K562 (cell line): Measurements from ENCODE around the gene SELENOO. TPM values are rescaled to one million over a fixed set of nuclear protein-coding genes. Genes with fewer than 3 reads are reported as not detected.

Experiments
- ATAC-seq: fragments of 200-7000 bp; cut with Tn5 transposase; 3 replicates; pipeline ENCODE4 v1.9.1; 2020; ENCODE audit warnings: moderate library complexity
- BruUV-seq: library from RNA; stranded (reverse); fragments of 400-500 nt; replicated peaks from 2 replicates; lab custom pipeline; 2021; lab: Mats Ljungman, UMichigan
- CTCF ChIA-PET: fragments of 300-600 bp; formaldehyde crosslinking; extraction: SDS; loops from one replicate; lab custom pipeline; 2021; ENCODE audit warnings: low intra/inter-chr PET ratio; lab: Yijun Ruan, JAX
- POLR2A ChIA-PET: fragments of 300-600, 350-650 bp; sonication (Branson Sonifier 250); formaldehyde crosslinking; extraction: SDS; loops from one replicate; lab custom pipeline; 2021; ENCODE audit warnings: antibody characterized with exemption, inconsistent platforms; lab: Yijun Ruan, JAX
- DNase-seq, 4 experiments: peaks; one replicate each; pipeline versions ENCODE4 v3.0.0 to v3.0.0-alpha.2; 2011 to 2018; ENCODE audit warnings: low spot score in 3 of 4, mixed read lengths in 3 of 4; ENCODE audit errors: extremely low read depth in 1 of 4
- FAIRE-seq: peaks from 2 replicates; lab custom pipeline; 2011; peaks lifted over from hg19 to GRCh38; lab: Jason Lieb, UNC
- H2AFZ ChIP-seq: 2 replicates; pipeline ENCODE4 v1.6.0; 2011; ENCODE audit warnings: low read depth, low read length, control low read depth, inconsistent platforms
- H3K27ac ChIP-seq: fragments of 200-600 bp; 3 replicates; pipeline ENCODE4 v1.8.0; 2011; ENCODE audit warnings: low read depth, mild to moderate bottlenecking, control low read depth, inconsistent platforms, low read length, moderate library complexity, mixed read lengths; ENCODE audit errors: extremely low read depth
- H3K27me3 ChIP-seq, 2 experiments: fragments of 300-600 bp in 1 of 2; 2 replicates in 1 of 2; 3 replicates in 1 of 2; pipeline versions ENCODE4 v1.6.0 to v1.8.0; 2011; ENCODE audit warnings: inconsistent platforms in 2 of 2, low read length in 2 of 2, mild to moderate bottlenecking in 1 of 2, mixed read lengths in 1 of 2, moderate library complexity in 1 of 2; ENCODE audit not compliant: control insufficient read depth in 2 of 2, insufficient read depth in 2 of 2
- H3K36me3 ChIP-seq: fragments of 300-600 bp; 3 replicates; pipeline ENCODE4 v1.8.0; 2011; ENCODE audit warnings: mild to moderate bottlenecking, low read length, inconsistent platforms; ENCODE audit not compliant: control insufficient read depth, insufficient read depth
- H3K4me1 ChIP-seq, 2 experiments: fragments of 200-600 bp in 1 of 2; replicated peaks in 1 of 2; 2 replicates in 1 of 2; 3 replicates in 1 of 2; pipeline versions ENCODE4 v1.5.1 to v1.8.0; 2011; ENCODE audit warnings: inconsistent platforms in 2 of 2, low read length in 2 of 2, mild to moderate bottlenecking in 1 of 2, mixed read lengths in 1 of 2, moderate library complexity in 1 of 2; ENCODE audit not compliant: control insufficient read depth in 2 of 2, insufficient read depth in 2 of 2
- H3K4me2 ChIP-seq: 2 replicates; pipeline ENCODE4 v1.6.1; 2011; ENCODE audit warnings: low read length, control low read depth, inconsistent platforms, mixed read lengths; ENCODE audit not compliant: insufficient read depth
- H3K4me3 ChIP-seq: fragments of 200-600 bp; sonication (generic), shearing (Covaris generic); 2 replicates; pipeline ENCODE4 v1.5.1; 2016; ENCODE audit warnings: control low read depth, inconsistent platforms
- H3K79me2 ChIP-seq: fragments of 200-600 bp; 3 replicates; pipeline ENCODE4 v1.8.0; 2011; ENCODE audit warnings: low read length, inconsistent platforms; ENCODE audit not compliant: control insufficient read depth, insufficient read depth
- H3K9ac ChIP-seq, 2 experiments: 2 replicates each; pipeline versions ENCODE4 v1.6.0 to v1.6.1; 2011; ENCODE audit warnings: low read depth in 2 of 2, low read length in 2 of 2, control low read depth in 1 of 2, inconsistent platforms in 1 of 2, mild to moderate bottlenecking in 1 of 2, mixed read lengths in 1 of 2; ENCODE audit not compliant: insufficient read depth in 1 of 2
- H3K9me1 ChIP-seq: one replicate; pipeline ENCODE4 v1.6.0; 2011; ENCODE audit warnings: inconsistent platforms, mild to moderate bottlenecking, low read length, moderate library complexity; ENCODE audit not compliant: control insufficient read depth, insufficient read depth
- H3K9me3 ChIP-seq: replicated peaks from 2 replicates; pipeline ENCODE4 v1.5.1; 2011; ENCODE audit warnings: low read depth, low read length, inconsistent platforms; ENCODE audit not compliant: control insufficient read depth, insufficient read depth
- H4K20me1 ChIP-seq: replicated peaks from 2 replicates; pipeline ENCODE4 v1.6.1; 2011; ENCODE audit warnings: low read length, inconsistent platforms, mixed read lengths; ENCODE audit not compliant: control insufficient read depth, insufficient read depth
- ARNT ChIP-seq, 2 experiments: fragments of 450-650 bp; IDR thresholded peaks; 2 replicates each; pipeline ENCODE4 v1.6.1; 2016; ENCODE audit warnings: mild to moderate bottlenecking in 1 of 2
- CCAR2 ChIP-seq: fragments of 200-400 bp; formaldehyde crosslinking; IDR thresholded peaks from 2 replicates; pipeline ENCODE4 v1.6.1; 2017; ENCODE audit warnings: mild to moderate bottlenecking, low read depth, low read length
- CCNT2 ChIP-seq: IDR thresholded peaks from 2 replicates; pipeline ENCODE4 v1.6.1; 2011; ENCODE audit warnings: borderline replicate concordance, low read depth, mild to moderate bottlenecking, moderate library complexity, mixed read lengths, low read length; ENCODE audit not compliant: insufficient read length; ENCODE audit errors: extremely low read depth
- HMGXB4 ChIP-seq: sonication (generic); formaldehyde crosslinking; IDR thresholded peaks from 2 replicates; pipeline ENCODE4 v1.8.1; 2023; ENCODE audit warnings: mild to moderate bottlenecking, missing genetic modification reagents
- ILK ChIP-seq: fragments of 450-650 bp; IDR thresholded peaks from 2 replicates; pipeline ENCODE4 v1.6.1; 2016; ENCODE audit warnings: missing genetic modification characterization, low read depth, mild to moderate bottlenecking, missing compliant biosample characterization, moderate library complexity, borderline replicate concordance
- L3MBTL2 ChIP-seq: fragments of 450-650 bp; IDR thresholded peaks from 2 replicates; pipeline ENCODE4 v1.6.1; 2016; ENCODE audit warnings: mild to moderate bottlenecking, moderate library complexity
- NFIX ChIP-seq: fragments of 250-450 bp; sonication (Bioruptor Pico); IDR thresholded peaks from 2 replicates; pipeline ENCODE4 v1.4.0; 2020; ENCODE audit warnings: low read depth, mild to moderate bottlenecking, moderate library complexity
- POLR2B ChIP-seq: fragments of 450-650 bp; IDR thresholded peaks from 2 replicates; pipeline ENCODE4 v1.6.1; 2018; ENCODE audit warnings: low read depth; ENCODE audit not compliant: partially characterized antibody
- POLR2G ChIP-seq: fragments of 200-400 bp; formaldehyde crosslinking; IDR thresholded peaks from 2 replicates; pipeline ENCODE4 v1.6.1; 2017; ENCODE audit warnings: low read depth, mild to moderate bottlenecking, antibody characterized with exemption, low read length, moderate library complexity
- RBBP5 ChIP-seq: fragments of 200-600 bp; sonication (generic); IDR thresholded peaks from 2 replicates; pipeline ENCODE4 v1.6.1; 2012; ENCODE audit warnings: borderline replicate concordance, mild to moderate bottlenecking, low read length, control low read depth, inconsistent platforms; ENCODE audit not compliant: insufficient read depth, poor library complexity, severe bottlenecking
- SIN3A ChIP-seq, 2 experiments: fragments of 150-350 bp in 1 of 2; IDR thresholded peaks; 2 replicates each; pipeline ENCODE4 v1.6.1; 2011 to 2016; ENCODE audit warnings: borderline replicate concordance in 2 of 2, low read depth in 2 of 2, low read length in 2 of 2, mild to moderate bottlenecking in 2 of 2, moderate library complexity in 2 of 2; ENCODE audit not compliant: control insufficient read depth in 1 of 2
- SIN3B ChIP-seq: fragments of 450-650 bp; IDR thresholded peaks from 2 replicates; pipeline ENCODE4 v1.6.1; 2017; ENCODE audit warnings: low read depth, mild to moderate bottlenecking, moderate library complexity
- TAF9B ChIP-seq: fragments of 450-650 bp; IDR thresholded peaks from 2 replicates; pipeline ENCODE4 v1.6.1; 2018; ENCODE audit warnings: mild to moderate bottlenecking; ENCODE audit not compliant: partially characterized antibody
- THRA ChIP-seq: fragments of 450-650 bp; IDR thresholded peaks from 2 replicates; pipeline ENCODE4 v1.6.1; 2017; ENCODE audit warnings: mild to moderate bottlenecking, moderate library complexity
- ZBTB7A ChIP-seq: IDR thresholded peaks from 2 replicates; pipeline ENCODE4 v1.6.1; 2011; ENCODE audit warnings: low read depth, mild to moderate bottlenecking, low read length, moderate library complexity, borderline replicate concordance; ENCODE audit not compliant: control insufficient read depth
- ZNF511 ChIP-seq: sonication (generic); formaldehyde crosslinking; IDR thresholded peaks from 2 replicates; pipeline ENCODE4 v1.8.0; 2022; ENCODE audit warnings: mild to moderate bottlenecking, missing genetic modification reagents
- WGBS: fragments of 100-300 bp; shearing (Covaris generic); methylation state at CpG from one replicate; pipeline ENCODE4 v1.1.6; 2016; ENCODE audit warnings: low coverage, mixed read lengths; ENCODE audit not compliant: insufficient coverage; ENCODE audit errors: missing lambda C conversion rate; 5-methylcytosine and 5-hydroxymethylcytosine counted together
- in situ Hi-C: fragments of 300-500 bp; cut with MboI; formaldehyde crosslinking; loops from 4 replicates; pipeline ENCODE4 v1.15.0; 2018; ENCODE audit warnings: inconsistent platforms, mixed read lengths
- intact Hi-C: fragments of 100-400 bp; cut with micrococcal nuclease; formaldehyde crosslinking; loops from 2 replicates; pipeline ENCODE4 v1.14.2; 2022
- polyA plus RNA-seq, 8 experiments: library from polyadenylated mRNA; depleted of rRNA in 4 of 8; stranded (reverse) in 5 of 8; unstranded in 3 of 8; fragments of >200 nt; fragmentation: Nextera tagmentation in 2 of 8; fragmentation: Illumina TruSeq in 1 of 8; extraction: Ambion mirVana in 2 of 8; extraction: Trizol in 1 of 8; gene quantifications; 2 replicates each; pipeline versions ENCODE4 v1.2.1 to v1.2.3, GENCODE V29; 2011 to 2014; ENCODE audit warnings: inconsistent platforms in 1 of 8, missing spikeins in 1 of 8
- total RNA-seq, 7 experiments: library from RNA; depleted of rRNA in 6 of 7; stranded (reverse); fragments of >200 nt in 6 of 7; fragmentation: Illumina TruSeq in 2 of 7; extraction: Trizol in 2 of 7; gene quantifications; 2 replicates each; pipeline versions ENCODE4 v1.2.1 to v1.2.3, GENCODE V29; 2011 to 2021; ENCODE audit warnings: low replicate concordance in 1 of 7

Gene SELENOO
- total and polyA plus RNA-seq, 9 of the 15 experiments (the other 6 are each of a cell fraction or from before 2014, with no cell fraction given): 0.37 to 24.9 (median 8.3) TPM

- H4K20me1 ChIP-seq: no peaks in the 10 kb centered on the region
- intact Hi-C loops: no loop called here
- peak overlapping the region; percentile 70 to 95 for H3K9ac ChIP-seq
- H3K27me3 ChIP-seq: no peaks in the 10 kb centered on the region
- peaks cover 38% of the 10 kb centered on the region; the same call in 1 of the 3 replicates for H3K36me3 ChIP-seq
- in situ Hi-C loops: no loop called here
- peak overlapping the region; percentile 40; the same call in 1 of the 2 replicates for H2AFZ ChIP-seq
- H3K79me2 ChIP-seq: peaks cover 20% of the 10 kb centered on the region
- BruUV-seq: no TSS peak
- ATAC-seq (peak; percentile 18), DNase-seq (peak; percentile 41 to 46 (median 46)), FAIRE-seq (no peak)
- peak overlapping the region; percentile 84 for H3K4me2 ChIP-seq
- ChIA-PET CTCF (no interaction called here), POLR2A (interaction anchor here (0.9 kb wide), 1 partner anchor 36 kb away, joined by 3 read pairs; no protein-coding TSS in a partner anchor)
- H3K9me1 ChIP-seq: no peaks in the 10 kb centered on the region
- WGBS: 12% methylated on average over 18 of the region's 115 CpGs
- peak overlapping the region; percentile 56 for H3K4me3 ChIP-seq
- H3K27ac ChIP-seq: peak overlapping the region; percentile 62; the same call in 2 of the 3 replicates
- H3K4me1 ChIP-seq: peaks cover 5 to 47% of the 10 kb centered on the region in 2 experiments; a peak in 3 of 5 replicates
- H3K9me3 ChIP-seq: peaks cover 3% of the 10 kb centered on the region; the same call in 1 of the 2 replicates
- peak; percentile 45 for TF ChIP-seq POLR2G
- TF ChIP-seq THRA: no peak
- TF ChIP-seq CCAR2: no peak
- TF ChIP-seq NFIX (CRISPR knock-in tag): no peak
- TF ChIP-seq ZBTB7A: 0 out of 2 replicates have a peak, but pooled peaks have one; percentile 30
- TF ChIP-seq RBBP5: peak; percentile 30
- TF ChIP-seq ZNF511 (CRISPR knock-in tag): no peak
- TF ChIP-seq ARNT (IDR thresholded peaks at IDR 0.05): no peak
- peak; percentile 76 for TF ChIP-seq L3MBTL2
- TF ChIP-seq ILK (tag): no peak
- 0 out of 2 replicates have a peak, but pooled peaks have one; percentile 16 for TF ChIP-seq SIN3B
- TF ChIP-seq CCNT2: peak; percentile 16
- TF ChIP-seq SIN3A (IDR thresholded peaks at IDR 0.05; ENCODE audit: borderline replicate concordance in 2 of 2, control insufficient read depth in 1 of 2, low read depth in 2 of 2, low read length in 2 of 2): peak in 1 of 2 experiments; percentile 28; a peak in 1 of 4 replicates
- TF ChIP-seq HMGXB4 (CRISPR knock-in tag): 0 out of 2 replicates have a peak, but pooled peaks have one; percentile 22
- TF ChIP-seq TAF9B: no peak
- TF ChIP-seq POLR2B: no peak
These were observed 649 bp downstream of the SELENOO start for GRCh38 chr22:50201191-50202129.
